Activated naive CD4-positive, alpha-beta T cell treated with Interleukin-2 at 50 U/mL for 16 hours (primary cell): Measurements from ENCODE around the gene CRYL1.

Experiments
- DNase-seq: peaks from one replicate; pipeline ENCODE4 v3.0.0-alpha.2; 2020

The CRYL1 gene

DNA sequence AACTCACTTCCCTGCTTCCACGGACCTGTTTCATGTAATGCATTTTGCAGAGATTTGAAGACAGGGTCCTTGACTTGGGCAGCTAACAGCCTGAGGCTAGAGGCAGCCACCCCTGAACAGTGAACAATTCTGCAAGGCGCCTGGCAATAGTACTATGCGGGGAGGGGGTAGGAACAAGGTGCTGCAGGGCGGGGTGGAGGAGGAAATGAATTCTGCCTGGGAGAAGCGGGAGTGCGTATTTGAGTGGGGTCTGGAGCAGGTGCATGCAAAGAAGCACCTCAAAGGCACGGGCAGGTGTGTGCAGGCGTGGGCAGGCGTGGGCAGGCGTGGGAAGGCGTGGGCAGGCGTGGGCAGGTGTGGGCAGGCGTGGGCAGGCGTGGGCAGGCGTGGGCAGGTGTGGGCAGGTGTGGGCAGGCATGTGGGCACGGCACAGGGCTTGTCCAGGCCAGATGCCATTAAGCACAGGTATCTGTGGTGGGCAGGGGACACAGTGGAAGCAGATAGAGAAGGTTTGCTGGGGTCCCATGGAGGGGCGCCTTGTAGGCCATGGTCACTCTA lies 163.1 kb downstream of the CRYL1 start:
- DNase-seq = no peak

DNA sequence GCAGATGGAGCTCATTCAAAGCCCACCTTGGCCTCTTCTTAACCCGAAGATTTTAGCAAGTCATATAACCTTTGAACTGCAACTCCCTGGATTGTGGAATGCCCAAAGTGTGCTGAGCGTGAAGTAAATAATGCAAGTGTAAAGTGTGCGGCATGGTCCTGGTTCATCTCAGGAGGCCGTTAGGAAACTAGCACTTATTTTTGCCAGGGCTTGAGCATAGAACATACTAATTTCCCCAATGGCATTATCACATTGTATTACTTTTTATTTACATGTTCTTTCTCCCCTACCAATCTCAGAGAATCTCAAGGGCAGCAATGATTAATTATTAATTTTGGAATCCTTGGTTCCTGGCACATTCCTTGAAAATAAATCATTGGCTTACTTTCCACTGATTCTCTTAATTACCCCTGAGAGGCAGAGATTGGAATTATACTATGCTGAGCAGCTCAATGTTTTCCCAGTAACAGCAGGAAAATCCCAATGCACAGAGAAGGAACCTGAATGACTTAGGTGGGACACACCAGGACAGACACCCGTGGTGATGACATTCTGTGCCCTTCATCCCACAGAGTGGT lies 164.7 kb downstream of the CRYL1 start:
- no peak for DNase-seq

DNA sequence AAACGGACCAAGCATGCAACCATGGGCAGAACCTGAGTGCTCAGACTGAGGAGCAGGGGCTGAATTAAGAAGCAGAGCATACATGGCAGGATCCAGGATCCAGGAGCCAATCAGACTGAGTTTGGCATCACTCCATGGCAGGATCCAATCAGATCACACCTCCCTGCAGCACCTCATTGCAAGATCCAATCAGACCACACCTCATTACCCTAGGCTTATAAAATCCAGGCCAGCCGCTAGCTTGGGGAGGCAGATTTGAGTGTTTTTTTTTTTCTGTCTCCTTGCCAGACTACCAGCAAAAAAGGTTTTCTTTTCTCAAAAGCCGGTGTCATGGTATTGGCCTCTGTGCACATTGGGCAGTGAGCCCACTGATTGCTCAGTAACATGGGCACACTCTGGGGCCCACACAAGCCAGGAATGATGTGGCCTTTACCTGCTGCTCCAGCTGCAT lies 165.6 kb downstream of the CRYL1 start:
- DNase-seq = no peak

DNA sequence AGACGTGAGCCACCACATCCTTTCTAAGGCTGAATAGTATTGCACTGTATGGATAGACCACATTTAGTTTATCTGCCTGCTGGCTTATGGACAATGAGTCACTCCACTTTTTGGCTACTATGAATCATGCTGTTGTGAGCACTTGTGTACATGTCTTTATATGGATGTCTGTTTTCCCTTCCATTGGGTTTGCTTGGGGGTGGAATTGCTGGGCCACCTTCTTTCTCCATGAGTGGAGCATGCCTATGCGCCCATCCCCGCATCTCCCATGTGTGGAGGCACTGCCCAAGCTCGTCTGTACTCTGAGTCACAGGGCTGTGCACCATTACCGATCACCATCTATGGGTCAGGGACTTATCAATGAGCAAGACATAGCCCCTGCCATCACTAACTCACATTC lies 166.3 kb downstream of the CRYL1 start:
- no peak for DNase-seq

GRCh38 chr13:20358022-20358421 lies 167.6 kb downstream of the CRYL1 start:
- DNase-seq = no peak

DNA sequence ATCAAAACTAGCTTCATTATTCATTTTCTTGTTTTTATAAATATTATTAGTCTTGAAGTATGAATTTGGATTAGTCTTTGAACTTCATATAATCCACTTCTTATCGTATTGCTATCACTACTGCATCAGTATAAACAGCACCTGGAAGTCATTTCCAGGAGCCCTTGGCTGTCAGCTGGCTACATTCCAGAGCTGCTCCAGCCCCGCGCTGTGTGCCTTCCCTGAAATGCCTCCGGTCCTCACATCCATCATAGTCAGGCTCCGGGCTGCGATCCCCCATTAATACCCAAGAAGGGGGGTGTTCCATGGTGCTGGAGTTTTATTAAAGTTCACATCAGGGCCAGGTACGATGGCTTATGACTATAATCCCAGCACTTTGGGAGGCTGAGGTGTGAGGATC lies 169.2 kb downstream of the CRYL1 start:
- DNase-seq = no peak

- no peak for DNase-seq
These were observed 170.9 kb downstream of the CRYL1 start for GRCh38 chr13:20354722-20355121.

DNA sequence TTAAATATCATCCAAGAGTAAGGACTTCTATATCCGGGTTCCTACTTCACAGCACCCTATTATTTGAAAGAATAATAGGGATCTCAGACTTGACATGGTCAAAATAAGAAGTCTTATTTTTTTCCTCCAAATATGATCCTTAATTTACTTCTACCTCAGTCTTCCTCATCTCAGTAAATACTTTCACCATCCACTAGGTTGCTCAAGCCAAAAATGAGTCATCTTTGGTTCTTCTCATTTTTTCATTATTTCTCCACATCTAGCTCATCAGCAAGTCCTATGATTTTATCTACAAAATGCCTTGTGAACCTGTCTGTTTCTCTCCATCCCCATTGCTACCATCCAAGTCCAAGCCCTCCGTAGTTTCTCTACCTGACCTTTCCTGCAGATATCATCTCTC lies 171.7 kb downstream of the CRYL1 start:
- no peak for DNase-seq
